ENCODE data around the gene PRPH. TPM values are rescaled to one million over a fixed set of nuclear protein-coding genes. Genes with fewer than 3 reads are reported as not detected.
A peak's percentile ranks its signal among the peaks of the same experiment; 100 is the strongest.
"Not testable (repeated sequence)": the region's sequence is repeated elsewhere in the genome, so short reads cannot be mapped to it uniquely, and the experiment has no call there.

Gene PRPH
- total and polyA plus RNA-seq, 9 of the 15 experiments (the other 6 are each of a cell fraction or from before 2014, with no cell fraction given) = 0.27 to 1.9 (median 1.3) TPM; not detected in 1

DNA sequence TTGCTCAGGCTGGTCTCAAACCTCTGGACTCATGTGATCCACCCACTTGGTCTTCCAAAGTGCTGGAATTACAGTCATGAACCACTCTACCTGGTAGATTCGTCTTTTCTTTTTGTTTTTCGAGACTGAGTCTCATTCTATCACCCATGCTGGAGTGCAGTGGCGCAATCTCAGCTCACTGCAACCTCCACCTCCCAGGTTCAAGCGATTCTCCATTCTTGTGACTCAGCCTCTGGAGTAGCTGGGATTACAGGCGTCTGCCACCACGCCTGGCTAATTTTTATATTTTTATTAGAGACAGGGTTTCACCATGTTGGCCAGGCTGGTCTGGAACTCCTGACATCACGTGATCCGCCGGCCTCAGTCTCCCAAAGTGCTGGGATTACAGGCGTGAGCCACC lies 39.5 kb upstream of the PRPH start:
- H2AFZ ChIP-seq (ENCODE audit: low read depth, low read length); H3K9me3 ChIP-seq (replicated peaks; ENCODE audit: control insufficient read depth, insufficient read depth, low read depth, low read length); H3K79me2 ChIP-seq (ENCODE audit: control insufficient read depth, insufficient read depth, low read length); H4K20me1 ChIP-seq (replicated peaks; ENCODE audit: control insufficient read depth, insufficient read depth, low read length); H3K4me2 ChIP-seq (ENCODE audit: insufficient read depth, low read length); H3K36me3 ChIP-seq (ENCODE audit: control insufficient read depth, insufficient read depth, low read length); BruUV-seq (replicated peaks); H3K27ac ChIP-seq (ENCODE audit: extremely low read depth, low read depth, low read length); H3K4me3 ChIP-seq; FAIRE-seq; H3K9me1 ChIP-seq (ENCODE audit: control insufficient read depth, insufficient read depth, low read length); H3K9ac ChIP-seq (ENCODE audit: insufficient read depth in 1 of 2, low read depth in 2 of 2, low read length in 2 of 2); in situ Hi-C loops (cut with MboI); H3K27me3 ChIP-seq (ENCODE audit: control insufficient read depth in 2 of 2, insufficient read depth in 2 of 2, low read length in 2 of 2); ATAC-seq; DNase-seq (ENCODE audit: extremely low read depth in 1 of 4, low spot score in 3 of 4); intact Hi-C loops (cut with micrococcal nuclease): not testable (repeated sequence)
- WGBS (ENCODE audit: insufficient coverage, low coverage, missing lambda C conversion rate) = 71% methylated on average over 10 of the region's 10 CpGs
- peaks cover 16% of the 10 kb centered on the region in 2 experiments for H3K4me1 ChIP-seq (replicated peaks in 1 of 2; ENCODE audit: control insufficient read depth in 2 of 2, insufficient read depth in 2 of 2, low read length in 2 of 2)
- TF ChIP-seq RAD51 (IDR thresholded peaks at IDR 0.05; ENCODE audit: borderline replicate concordance, low read depth) (peak; percentile 16; the same call in 1 of the 2 replicates), CEBPB (tag; IDR thresholded peaks at IDR 0.05) (peak; percentile 43)
- TF ChIP-seq, protein P1, sequence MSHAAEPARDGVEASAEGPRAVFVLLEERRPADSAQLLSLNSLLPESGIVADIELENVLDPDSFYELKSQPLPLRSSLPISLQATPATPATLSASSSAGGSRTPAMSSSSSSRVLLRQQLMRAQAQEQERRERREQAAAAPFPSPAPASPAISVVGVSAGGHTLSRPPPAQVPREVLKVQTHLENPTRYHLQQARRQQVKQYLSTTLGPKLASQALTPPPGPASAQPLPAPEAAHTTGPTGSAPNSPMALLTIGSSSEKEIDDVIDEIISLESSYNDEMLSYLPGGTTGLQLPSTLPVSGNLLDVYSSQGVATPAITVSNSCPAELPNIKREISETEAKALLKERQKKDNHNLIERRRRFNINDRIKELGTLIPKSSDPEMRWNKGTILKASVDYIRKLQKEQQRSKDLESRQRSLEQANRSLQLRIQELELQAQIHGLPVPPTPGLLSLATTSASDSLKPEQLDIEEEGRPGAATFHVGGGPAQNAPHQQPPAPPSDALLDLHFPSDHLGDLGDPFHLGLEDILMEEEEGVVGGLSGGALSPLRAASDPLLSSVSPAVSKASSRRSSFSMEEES (CRISPR knock-in tag; IDR thresholded peaks at IDR 0.05) = peak; percentile 46
- POLR2A ChIA-PET = interaction anchor here (0.9 to 5.5 kb wide), 5 partner anchors 8 to 125 kb away, joined by 3 to 61 read pairs (median 3); partner anchors contain the start of gene TUBA1C
- CTCF ChIA-PET (ENCODE audit: low intra/inter-chr PET ratio) = interaction anchor here (0.5 kb wide), 1 partner anchor 97 kb away, joined by 3 read pairs; no protein-coding TSS in a partner anchor

All from K562 (cell line).